ENCODE measurements around the gene GPR137B.

DNA sequence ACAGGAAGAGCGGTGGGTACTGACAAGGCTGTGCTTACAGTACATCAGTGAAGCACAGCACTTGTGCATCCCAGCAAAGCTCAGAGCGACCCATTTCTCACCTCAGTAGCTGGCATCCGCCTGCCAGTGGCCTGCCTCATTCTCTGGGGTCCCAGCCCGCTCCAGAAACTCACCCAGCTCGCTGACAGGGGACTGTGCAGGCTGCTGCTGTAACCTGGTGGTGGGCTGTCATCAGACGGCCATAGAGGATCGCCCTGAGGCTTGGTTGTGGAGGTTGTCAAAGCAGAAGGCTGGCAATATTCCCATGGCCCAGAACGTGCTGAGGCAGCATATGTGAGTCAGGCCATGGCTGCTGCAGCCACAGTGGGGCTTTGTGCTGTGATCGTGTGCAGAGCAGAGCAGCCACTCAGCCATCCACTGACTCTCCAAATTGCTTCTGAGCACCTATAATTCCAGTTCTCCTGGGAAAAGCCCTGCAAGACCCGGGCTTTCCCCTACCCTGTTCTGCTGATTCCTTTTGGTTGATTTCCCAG is 13.6 kb upstream of the GPR137B start:
- TF ChIP-seq, protein P1, sequence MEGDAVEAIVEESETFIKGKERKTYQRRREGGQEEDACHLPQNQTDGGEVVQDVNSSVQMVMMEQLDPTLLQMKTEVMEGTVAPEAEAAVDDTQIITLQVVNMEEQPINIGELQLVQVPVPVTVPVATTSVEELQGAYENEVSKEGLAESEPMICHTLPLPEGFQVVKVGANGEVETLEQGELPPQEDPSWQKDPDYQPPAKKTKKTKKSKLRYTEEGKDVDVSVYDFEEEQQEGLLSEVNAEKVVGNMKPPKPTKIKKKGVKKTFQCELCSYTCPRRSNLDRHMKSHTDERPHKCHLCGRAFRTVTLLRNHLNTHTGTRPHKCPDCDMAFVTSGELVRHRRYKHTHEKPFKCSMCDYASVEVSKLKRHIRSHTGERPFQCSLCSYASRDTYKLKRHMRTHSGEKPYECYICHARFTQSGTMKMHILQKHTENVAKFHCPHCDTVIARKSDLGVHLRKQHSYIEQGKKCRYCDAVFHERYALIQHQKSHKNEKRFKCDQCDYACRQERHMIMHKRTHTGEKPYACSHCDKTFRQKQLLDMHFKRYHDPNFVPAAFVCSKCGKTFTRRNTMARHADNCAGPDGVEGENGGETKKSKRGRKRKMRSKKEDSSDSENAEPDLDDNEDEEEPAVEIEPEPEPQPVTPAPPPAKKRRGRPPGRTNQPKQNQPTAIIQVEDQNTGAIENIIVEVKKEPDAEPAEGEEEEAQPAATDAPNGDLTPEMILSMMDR (IDR thresholded peaks at IDR 0.05): no peak
- no peak for TF ChIP-seq POLR2A (IDR thresholded peaks at IDR 0.05)
